Measurements from ENCODE around the gene CNTN5.

The CNTN5 gene

DNA sequence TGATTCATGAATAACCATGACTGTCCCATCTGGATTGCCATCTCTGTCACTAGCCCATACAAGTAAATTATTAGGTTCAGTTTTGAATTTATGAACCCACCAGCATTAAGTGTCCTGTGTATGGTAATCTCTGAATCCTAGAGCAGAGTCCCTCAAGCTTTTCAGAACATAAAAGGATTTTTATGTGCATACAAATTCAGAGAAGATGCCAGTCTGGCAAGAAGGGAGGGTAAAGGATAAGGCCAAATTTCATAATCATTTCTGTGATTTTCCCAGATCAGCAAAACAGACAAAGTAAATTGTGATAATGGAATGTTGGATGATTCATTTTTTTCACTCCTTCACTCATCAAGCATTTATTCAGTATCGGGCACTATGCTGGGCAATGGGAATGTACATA is 1295.2 kb downstream of the CNTN5 start:
- DNase-seq (ENCODE audit: low read depth, low spot score), result no peak

DNA sequence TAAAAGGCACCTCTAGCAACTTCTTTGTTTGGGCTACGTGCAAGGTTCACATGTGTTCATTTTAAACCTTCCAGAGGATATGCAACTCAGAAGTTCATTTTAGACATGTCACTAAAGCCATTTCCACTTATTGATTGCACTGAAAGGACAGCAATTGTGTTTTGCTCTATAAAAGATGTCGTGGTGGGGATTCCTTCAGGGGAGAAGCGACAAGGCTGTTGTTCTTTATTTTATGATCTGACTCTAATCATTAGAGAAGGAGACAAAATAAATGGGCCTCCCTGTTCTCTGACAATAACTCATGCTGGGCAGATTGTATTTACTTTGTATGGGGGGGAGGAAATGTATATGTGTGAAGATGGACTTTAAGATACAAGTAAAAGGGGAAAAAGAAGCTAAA is 1296.2 kb downstream of the CNTN5 start:
- DNase-seq (ENCODE audit: low read depth, low spot score), result no peak

DNA sequence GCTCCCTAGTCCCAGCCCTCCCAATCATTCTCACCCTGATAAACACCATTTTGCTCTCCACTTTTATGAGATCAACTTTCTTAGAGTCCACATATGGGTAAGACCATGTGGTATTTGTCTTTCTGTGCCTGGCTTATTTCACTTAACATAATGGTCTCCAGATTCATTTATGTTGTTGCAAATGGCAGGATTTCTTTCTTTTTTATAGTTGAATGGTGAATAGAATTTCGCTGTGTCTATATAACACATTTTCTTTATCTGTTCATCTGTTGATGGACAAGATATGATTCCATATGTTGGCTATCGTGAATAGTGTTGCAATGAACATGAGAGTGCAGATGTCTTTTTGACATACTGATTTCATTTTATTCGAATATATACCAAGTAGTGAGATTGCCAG is 1298.9 kb downstream of the CNTN5 start:
- DNase-seq (ENCODE audit: low read depth, low spot score), result no peak

DNA sequence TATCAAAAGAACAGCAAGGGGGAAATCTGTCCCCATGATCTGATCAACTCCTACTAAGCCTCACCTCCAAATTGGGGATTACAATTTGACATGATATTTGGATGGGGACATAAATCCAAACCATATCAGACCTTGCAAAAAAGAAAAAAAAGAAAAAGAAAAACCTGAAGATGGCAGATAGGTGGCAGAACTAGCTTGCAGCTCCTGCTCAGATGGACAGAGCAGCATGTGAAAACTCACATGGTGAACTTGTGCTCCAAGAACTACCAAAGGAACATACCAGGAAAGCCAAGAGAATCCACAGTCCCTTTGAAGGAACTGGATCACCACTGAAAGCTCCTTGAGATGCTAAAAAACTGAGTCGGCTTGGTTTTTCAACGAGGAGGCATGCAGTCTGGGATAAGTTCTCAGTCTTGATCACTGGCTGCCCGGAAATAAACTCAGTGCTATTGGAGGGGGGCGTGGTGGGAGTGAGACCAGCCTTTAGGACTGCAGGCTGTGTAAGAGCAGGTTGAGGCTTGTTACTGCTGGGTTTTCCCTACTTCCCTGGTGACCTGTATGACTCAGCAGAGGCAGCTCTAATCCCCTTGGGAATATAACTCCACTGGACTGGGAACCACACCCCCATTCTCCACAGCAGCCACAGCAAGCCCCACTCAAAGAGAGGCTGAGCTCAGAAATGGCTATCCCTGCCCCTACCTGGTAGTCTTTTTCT is 1308.0 kb downstream of the CNTN5 start:
- no peak for DNase-seq (ENCODE audit: low read depth, low spot score)

DNA sequence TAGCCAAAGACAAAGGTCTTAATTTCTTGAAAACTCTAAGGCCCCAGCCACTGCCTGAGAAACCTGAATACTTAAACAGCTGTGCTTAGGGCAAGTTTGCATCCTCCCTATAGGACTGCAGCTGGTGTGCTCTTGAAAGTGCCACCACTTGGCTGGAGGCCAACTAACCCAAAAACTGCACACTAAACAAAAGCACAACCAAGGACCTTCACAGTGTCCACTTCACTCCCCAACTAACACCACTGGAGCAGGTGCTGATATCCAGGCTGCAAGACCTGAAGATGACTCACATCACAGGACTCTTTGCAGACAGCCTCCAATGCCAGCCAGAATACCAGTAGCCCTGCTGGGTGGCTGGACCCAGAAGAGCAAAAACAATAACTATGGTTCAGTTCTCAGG is 1308.6 kb downstream of the CNTN5 start:
- DNase-seq (ENCODE audit: low read depth, low spot score), result no peak

DNA sequence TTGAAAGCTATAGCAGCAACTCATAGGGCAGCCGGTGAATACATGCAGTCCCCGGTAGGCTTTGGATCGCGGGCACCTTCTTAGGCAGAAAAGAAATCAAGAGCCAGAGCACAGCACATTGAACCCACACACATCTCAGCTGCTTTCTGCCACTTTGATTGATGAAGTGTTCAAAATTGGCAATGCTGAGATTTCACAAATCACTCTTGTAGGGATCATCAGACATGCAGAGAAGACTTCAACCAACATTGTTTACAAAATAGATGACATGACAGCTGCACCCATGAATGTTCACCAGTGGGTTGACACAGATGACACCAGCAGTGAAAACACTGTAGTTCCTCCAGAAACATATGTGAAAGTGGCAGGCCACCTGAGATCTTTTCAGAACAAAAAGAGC is 1316.1 kb downstream of the CNTN5 start:
- no peak for DNase-seq (ENCODE audit: low read depth, low spot score)

DNA sequence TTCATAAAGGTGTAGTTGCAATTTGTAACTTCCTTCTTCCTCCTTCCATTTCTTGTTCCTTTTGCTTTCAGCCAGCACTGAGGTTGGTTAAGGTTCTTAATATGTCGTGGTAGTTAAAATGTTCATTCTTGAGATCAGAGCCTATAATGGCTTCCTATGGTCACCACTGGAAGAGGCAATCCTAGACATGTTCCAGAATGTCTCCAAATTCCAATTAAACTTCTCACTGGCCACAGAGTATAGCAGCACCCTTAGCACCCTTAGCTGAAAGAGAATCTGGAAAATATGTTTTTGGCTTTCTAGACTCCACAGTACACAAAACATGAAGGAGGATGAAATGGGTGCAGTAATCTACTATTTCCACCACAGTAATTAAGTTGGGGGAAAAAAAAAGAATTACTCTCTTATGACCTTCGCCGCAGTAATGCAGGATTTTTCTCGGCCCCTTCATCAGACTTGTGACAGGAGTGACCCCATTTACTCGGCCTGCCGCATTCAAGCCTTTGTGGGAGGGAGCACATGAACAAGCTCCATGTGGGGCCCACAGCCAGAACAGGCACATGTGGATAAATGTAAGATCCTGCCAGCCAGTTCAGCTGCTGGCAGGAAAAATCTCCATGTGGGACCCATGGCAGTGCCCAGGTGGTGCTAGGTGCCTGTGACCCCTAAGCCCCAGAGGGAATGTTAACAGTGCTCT is 1317.5 kb downstream of the CNTN5 start:
- no peak for DNase-seq (ENCODE audit: low read depth, low spot score)

DNA sequence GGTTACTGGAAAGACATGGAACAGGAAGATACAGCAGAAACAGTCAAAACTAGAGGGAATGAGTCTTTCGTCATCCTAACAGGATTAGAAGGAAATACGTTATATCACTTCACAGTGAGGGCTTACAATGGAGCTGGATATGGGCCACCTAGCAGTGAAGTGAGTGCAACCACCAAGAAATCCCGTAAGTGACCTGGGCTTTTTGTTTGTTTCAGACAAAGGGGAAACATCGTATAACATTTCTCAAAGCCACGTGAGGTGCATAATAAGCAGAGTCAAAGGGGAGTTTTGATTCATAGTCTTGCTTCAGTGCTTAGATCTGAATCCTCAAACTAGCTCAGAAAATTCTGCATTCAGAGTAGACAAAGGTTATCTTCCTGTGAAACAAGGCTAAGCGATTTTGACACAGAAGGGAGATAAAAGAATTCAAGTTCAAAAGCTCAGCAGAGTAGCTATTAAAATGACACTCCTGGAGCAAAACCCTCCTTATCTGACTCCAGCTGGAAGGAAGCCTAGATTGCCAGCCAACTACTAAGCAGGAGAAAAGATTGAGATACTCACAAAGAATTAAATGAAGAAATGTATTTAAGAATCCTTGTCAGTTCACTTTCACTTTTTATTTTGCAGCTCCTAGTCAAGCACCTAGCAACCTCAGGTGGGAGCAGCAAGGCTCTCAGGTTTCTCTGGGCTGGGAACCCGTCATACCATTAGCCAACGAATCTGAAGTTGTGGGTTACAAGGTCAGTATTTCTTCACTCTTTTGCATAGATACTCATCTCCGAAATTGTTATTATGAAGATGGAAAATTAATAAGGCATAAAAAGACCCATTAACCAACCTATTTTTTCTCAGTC is 1319.9 kb downstream of the CNTN5 start:
- DNase-seq (ENCODE audit: low read depth, low spot score), result no peak

DNA sequence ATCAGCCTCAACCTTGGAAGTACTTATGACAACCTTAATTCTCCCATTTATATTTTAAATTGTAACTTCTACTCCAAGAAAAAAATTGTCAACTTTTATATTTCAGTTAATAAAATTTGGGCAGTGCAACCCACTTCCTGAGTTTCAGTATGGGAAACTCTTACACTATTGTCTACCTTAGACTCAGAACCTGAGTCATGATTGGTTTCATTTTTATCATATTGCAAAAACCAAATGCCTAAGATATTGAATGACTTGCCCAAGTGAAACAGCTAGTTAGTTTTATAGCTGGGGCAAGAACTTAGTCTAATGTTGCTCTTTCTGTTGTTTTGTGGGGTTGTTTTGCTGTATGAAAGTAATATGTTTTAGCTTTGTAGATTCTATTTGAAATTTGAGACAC is 1332.3 kb downstream of the CNTN5 start:
- DNase-seq (ENCODE audit: low read depth, low spot score), result no peak

DNA sequence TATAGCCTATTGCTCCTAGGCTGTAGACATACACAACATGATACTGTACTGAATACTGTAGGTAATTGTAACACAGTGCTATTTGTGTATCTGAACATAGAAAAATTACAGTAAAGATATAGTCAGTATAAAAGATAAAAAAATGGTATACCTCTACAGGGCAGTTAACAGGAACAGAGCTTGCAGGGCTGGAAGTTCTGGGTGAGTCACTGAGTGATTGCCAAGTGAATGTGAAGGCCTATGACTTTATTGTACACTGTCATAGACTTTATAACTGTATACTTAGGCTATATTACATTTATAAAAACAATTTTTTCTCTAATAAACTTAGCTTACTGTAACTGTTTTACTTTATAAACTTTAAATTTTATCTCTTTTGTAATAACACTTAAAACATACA is 1334.0 kb downstream of the CNTN5 start:
- DNase-seq (ENCODE audit: low read depth, low spot score), result no peak

DNA sequence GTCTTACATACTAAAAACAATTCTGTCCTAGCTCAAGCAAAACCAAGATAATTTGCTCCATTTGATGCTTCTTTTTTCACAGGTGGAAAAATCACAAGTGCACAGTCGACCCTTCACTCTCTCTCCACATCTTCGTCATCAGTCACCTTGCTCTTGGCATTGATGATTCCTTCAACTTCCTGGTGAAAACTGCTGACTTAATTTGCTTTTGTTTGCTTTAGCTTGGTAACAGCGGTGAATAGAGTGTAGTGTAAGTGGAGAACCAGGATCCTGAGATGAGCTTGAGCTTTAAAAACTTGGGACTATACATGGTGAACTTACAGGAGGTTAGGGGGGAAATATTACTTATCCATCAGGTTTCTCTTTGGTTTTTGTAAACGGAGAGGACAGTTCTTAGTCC is 1335.3 kb downstream of the CNTN5 start:
- DNase-seq (ENCODE audit: low read depth, low spot score), result no peak

DNA sequence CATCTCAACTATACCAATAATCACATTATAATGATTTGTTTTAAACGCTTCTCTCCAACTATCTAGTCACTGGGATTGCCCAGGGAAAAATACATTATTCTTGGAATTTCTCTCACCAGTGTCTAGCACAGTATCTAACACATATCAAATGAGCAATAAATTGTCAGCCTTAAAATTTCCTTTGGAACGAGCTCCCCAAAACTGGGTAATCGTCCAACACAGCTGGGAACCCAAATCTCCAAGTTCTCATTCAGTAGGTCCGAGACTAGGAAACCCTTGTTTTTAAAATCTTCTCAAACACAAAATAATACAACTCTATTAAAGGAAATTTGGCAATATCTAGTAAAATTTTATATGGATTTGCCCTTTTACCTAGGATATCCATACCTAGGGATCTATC is 1338.5 kb downstream of the CNTN5 start:
- DNase-seq (ENCODE audit: low read depth, low spot score), result no peak

DNA sequence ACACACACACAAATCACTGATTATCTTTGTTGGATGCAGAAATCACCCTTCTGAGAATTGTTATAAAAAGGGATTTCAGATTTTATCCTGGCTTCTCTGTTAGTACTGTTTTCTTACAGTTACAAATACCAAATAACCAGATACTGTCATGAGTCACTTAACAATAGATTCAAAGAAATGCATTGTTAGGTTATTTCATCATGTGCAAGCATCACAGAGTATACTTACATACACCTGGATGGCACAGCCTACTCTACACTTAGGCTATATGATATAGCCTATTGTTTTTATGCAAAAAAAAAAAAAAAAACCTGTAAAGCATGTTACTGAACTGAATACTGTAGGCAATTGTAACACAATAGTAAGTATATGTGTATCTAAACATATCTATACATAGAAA is 1347.1 kb downstream of the CNTN5 start:
- DNase-seq (ENCODE audit: low read depth, low spot score), result no peak

DNA sequence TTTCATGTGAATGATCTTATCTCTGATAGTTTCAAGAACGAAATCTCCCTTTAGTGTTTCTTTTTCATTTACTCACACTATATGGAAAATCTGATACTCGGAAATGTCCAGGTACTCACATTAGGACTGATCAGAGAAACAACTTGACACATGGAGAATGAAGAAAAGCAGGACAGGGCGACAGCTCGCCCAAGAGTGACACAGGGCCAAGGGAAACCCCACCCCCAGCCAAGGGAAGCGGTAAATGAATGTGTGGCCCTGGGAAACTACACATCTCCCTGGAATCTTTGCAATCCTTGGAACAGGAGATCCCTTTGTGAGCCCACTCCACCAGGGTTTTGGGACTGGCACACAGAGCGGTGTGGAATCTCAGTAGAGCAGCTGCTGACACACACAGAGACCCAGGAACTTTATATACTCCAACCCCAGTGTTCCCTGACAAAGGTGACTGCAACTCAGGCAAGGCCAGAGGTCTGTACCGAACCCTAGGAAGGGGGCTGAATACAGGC is 1362.7 kb downstream of the CNTN5 start:
- no peak for DNase-seq (ENCODE audit: low read depth, low spot score)

DNA sequence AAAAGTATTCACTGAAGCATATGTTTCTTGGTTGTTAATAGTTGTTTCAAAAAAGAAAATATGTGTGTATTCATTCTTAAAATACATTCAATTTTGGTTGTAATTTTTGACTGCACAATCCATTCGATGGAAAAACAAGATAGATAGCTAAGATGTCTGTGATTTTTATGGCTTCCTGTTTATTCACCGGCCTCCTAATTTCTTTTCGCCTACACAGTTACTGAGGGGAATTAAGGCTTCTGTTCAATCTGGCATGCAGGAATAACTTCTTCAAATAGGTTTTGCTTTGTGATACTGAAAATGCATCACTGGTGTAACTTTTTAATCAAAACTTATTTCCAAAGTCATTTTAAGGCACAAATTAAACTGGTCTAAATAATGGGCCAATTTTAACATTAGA is 1375.5 kb downstream of the CNTN5 start:
- DNase-seq (ENCODE audit: low read depth, low spot score), result no peak

DNA sequence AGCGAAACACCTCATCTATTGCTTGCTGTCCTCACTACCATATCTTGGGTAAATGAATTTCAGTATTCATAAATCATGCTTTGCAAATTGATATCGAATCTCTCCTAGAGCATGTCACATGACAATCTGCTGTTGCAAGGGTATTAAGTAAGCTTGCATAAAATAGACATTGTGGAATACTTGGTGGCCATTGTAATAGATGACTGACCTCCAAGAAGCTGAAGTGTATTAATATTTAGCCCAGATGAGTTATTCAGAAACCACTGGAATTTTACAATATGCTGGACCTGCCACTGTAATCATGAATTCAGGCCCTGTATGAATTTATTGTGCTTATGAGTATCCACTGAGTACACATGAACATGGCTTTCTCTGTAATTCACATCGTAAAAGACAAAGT is 1376.7 kb downstream of the CNTN5 start:
- DNase-seq (ENCODE audit: low read depth, low spot score), result no peak

DNA sequence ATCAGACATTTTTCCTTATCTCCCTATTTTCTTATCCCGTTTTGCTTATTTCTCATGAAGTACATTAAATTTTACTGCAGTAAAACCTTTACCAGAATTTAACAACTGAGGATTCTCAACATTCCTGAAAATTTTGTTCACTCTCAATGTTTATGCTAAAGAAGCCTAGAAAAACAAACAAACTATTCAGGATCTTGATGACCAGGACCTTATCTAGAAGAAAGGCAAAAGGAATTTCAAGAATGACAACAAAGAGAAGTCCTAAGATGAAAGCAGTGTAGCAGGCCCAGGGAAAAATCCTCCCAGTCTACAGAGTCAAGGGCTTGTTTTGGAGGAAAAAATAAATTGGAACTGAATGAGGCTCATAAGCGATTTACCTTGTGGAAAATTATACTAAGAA is 1383.1 kb downstream of the CNTN5 start:
- DNase-seq (ENCODE audit: low read depth, low spot score), result no peak

DNA sequence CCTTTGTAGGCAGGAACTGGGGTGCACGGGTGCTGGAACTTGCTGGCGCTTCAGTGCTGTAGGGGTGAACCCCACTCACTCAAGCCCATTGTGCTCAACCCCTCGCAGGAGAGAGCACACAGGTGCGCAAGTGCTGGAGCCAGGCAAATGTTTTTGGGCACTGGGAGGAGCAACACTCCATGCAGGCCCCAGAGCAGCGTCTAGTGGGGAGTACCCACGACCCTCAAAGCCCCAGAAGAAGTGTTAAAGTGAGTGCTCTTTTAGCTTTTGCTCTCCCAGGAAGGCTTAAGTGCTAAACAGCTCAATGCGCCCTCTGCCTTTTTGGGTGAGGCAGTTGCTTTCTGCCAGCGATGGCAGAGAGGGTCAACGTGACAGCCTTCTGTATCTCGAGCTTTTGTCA is 1384.2 kb downstream of the CNTN5 start:
- DNase-seq (ENCODE audit: low read depth, low spot score), result no peak
